Right lobe of liver (tissue), 6 donors: ENCODE results near the gene VARS2. TPM values are rescaled to one million over a fixed set of nuclear protein-coding genes. Genes with fewer than 3 reads are reported as not detected.
"Not testable (repeated sequence)": the region's sequence is repeated elsewhere in the genome, so short reads cannot be mapped to it uniquely, and the experiment has no call there.

ENCODE experiments used
- ATAC-seq, 4 donors: fragments of 200-7000 bp; cut with Tn5 transposase; one replicate each; pipeline ENCODE4 v1.9.1; 2020; ENCODE audit warnings: mild to moderate bottlenecking in 4 of 4, moderate library complexity in 4 of 4
- DNase-seq, 3 donors: peaks; one replicate each; pipeline ENCODE4 v3.0.0-alpha.2; 2020
- H3K27ac ChIP-seq, 3 donors: fragments of 200-600 bp; one replicate each; pipeline ENCODE4 v1.8.0; 2022
- H3K27me3 ChIP-seq, 2 donors: fragments of 200-600 bp; one replicate each; pipeline ENCODE4 v1.8.0; 2022
- H3K36me3 ChIP-seq, 4 donors: fragments of 200-600 bp; sonication (generic) in 1 of 4; one replicate each; pipeline versions ENCODE4 v1.5.1 to v1.8.0; 2017 to 2022; ENCODE audit warnings: control low read depth in 1 of 4
- H3K4me1 ChIP-seq, 4 donors: fragments of 200-600 bp; sonication (generic) in 1 of 4; one replicate each; pipeline versions ENCODE4 v1.5.1 to v1.8.0; 2017 to 2022; ENCODE audit warnings: control low read depth in 1 of 4
- H3K4me3 ChIP-seq, 3 donors: fragments of 200-600 bp; one replicate each; pipeline ENCODE4 v1.8.0; 2022
- H3K9me3 ChIP-seq, 4 donors: fragments of 200-600 bp; sonication (generic) in 1 of 4; one replicate each; pipeline versions ENCODE4 v1.5.1 to v1.8.0; 2017 to 2022; ENCODE audit warnings: control low read depth in 1 of 4
- POLR2A ChIP-seq: fragments of 450-650 bp; IDR thresholded peaks from one replicate; pipeline ENCODE4 v1.6.1; 2017; ENCODE audit warnings: antibody characterized with exemption, mild to moderate bottlenecking
- WGBS: methylation state at CpG from one replicate; pipeline ENCODE4 v1.1.6; 2018; ENCODE audit warnings: low coverage, low lambda C conversion rate; ENCODE audit not compliant: insufficient coverage; ENCODE audit errors: missing lambda C conversion rate; 5-methylcytosine and 5-hydroxymethylcytosine counted together
- intact Hi-C, 2 donors: fragments of 100-400 bp; cut with DNase I; formaldehyde crosslinking; loops; one replicate each; pipeline versions ENCODE4 v1.11.2 to v1.14.1; 2022
- total RNA-seq, 6 experiments: library from RNA; depleted of rRNA in 2 of 6; stranded (reverse); fragments of >200 nt in 2 of 6; fragmentation: NEBNext Ultra II Directional in 3 of 6; extraction: Animal tissue kit (Norgen Biotek cat#: 25700) in 3 of 6; gene quantifications; one replicate each; pipeline versions ENCODE4 v1.1.0 to v1.2.4, GENCODE V29; 2016 to 2023
- TF ChIP-seq, protein P1 (sequence below), 4 donors: fragments of 200-600 bp in 3 of 4; fragments of 450-650 bp in 1 of 4; IDR thresholded peaks; one replicate each; pipeline versions ENCODE4 v1.5.1 to v1.8.0; 2016 to 2022; ENCODE audit warnings: antibody characterized with exemption in 4 of 4, mild to moderate bottlenecking in 2 of 4
- donor health status: DM: no; HTN: yes; CAD: no.
- donor health status: DM: no; HTN: no; CAD: no.
- donor health status: DM: no; HTN: no; CAD: no.
- donor health status: DM: no; HTN: yes; CAD: no.
- donor health status: DM: no; HTN: yes; CAD: no.

VARS2 gene
- total RNA-seq, 6 experiments from 2014 or later, result 21.5 to 36.1 (median 25.9) TPM

GRCh38 chr6:30962716-30963115, 48.7 kb downstream of the VARS2 start:
- Histone ChIP-seq H3K4me3 (no peak overlapping the region), H3K27ac (no peak overlapping the region), H3K9me3 (no peaks in the 10 kb centered on the region), H3K36me3 (no peaks in the 10 kb centered on the region), H3K4me1 (peaks cover 0 to 12% (median 0%) of the 10 kb centered on the region in 4 donors), H3K27me3 (no peaks in the 10 kb centered on the region)
- no peak for ATAC-seq
- intact Hi-C loops, result no loop called here
- no peak for DNase-seq
- TF ChIP-seq POLR2A, result no peak
- TF ChIP-seq, protein P1, sequence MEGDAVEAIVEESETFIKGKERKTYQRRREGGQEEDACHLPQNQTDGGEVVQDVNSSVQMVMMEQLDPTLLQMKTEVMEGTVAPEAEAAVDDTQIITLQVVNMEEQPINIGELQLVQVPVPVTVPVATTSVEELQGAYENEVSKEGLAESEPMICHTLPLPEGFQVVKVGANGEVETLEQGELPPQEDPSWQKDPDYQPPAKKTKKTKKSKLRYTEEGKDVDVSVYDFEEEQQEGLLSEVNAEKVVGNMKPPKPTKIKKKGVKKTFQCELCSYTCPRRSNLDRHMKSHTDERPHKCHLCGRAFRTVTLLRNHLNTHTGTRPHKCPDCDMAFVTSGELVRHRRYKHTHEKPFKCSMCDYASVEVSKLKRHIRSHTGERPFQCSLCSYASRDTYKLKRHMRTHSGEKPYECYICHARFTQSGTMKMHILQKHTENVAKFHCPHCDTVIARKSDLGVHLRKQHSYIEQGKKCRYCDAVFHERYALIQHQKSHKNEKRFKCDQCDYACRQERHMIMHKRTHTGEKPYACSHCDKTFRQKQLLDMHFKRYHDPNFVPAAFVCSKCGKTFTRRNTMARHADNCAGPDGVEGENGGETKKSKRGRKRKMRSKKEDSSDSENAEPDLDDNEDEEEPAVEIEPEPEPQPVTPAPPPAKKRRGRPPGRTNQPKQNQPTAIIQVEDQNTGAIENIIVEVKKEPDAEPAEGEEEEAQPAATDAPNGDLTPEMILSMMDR (IDR thresholded peaks at IDR 0.05), result no peak

GRCh38 chr6:30963641-30964040, 49.6 kb downstream of the VARS2 start:
- no peaks in the 10 kb centered on the region for H3K36me3 ChIP-seq
- WGBS, result 47% methylated on average over 6 of the region's 6 CpGs
- intact Hi-C loops, result no loop called here
- no peak overlapping the region for H3K27ac ChIP-seq
- no peak overlapping the region for H3K4me3 ChIP-seq
- H3K9me3 ChIP-seq, result no peaks in the 10 kb centered on the region
- DNase-seq (no peak), ATAC-seq (peak in 1 of 4 donors; percentile 57)
- H3K27me3 ChIP-seq, result no peaks in the 10 kb centered on the region
- TF ChIP-seq, protein P1 (IDR thresholded peaks at IDR 0.05), result no peak
- no peak for TF ChIP-seq POLR2A
- H3K4me1 ChIP-seq, result peaks cover 0 to 12% (median 0%) of the 10 kb centered on the region in 4 donors

GRCh38 chr6:30964075-30964474, 50.0 kb downstream of the VARS2 start:
- intact Hi-C loops, result no loop called here
- Histone ChIP-seq H3K4me1 (peaks cover 0 to 12% (median 0%) of the 10 kb centered on the region in 4 donors), H3K9me3 (no peaks in the 10 kb centered on the region), H3K27ac (no peak overlapping the region), H3K4me3 (no peak overlapping the region), H3K27me3 (no peaks in the 10 kb centered on the region), H3K36me3 (no peaks in the 10 kb centered on the region)
- ATAC-seq (peak in 1 of 4 donors; percentile 13), DNase-seq (no peak)
- WGBS, result no CpG with 5 or more reads among the region's 4 CpGs
- TF ChIP-seq, protein P1 (IDR thresholded peaks at IDR 0.05), result no peak
- no peak for TF ChIP-seq POLR2A

- intact Hi-C loops, result no loop called here
- TF ChIP-seq, protein P1 (IDR thresholded peaks at IDR 0.05), result no peak
- TF ChIP-seq POLR2A, result no peak
- no peak for DNase-seq
- WGBS, result 88% methylated on average over 4 of the region's 5 CpGs
- no peaks in the 10 kb centered on the region for H3K36me3 ChIP-seq
- ATAC-seq, result peak in 1 of 4 donors; percentile 14
- no peak overlapping the region for H3K4me3 ChIP-seq
- H3K4me1 ChIP-seq, result peaks cover 0 to 12% (median 0%) of the 10 kb centered on the region in 4 donors
- no peaks in the 10 kb centered on the region for H3K27me3 ChIP-seq
- no peaks in the 10 kb centered on the region for H3K9me3 ChIP-seq
- no peak overlapping the region for H3K27ac ChIP-seq
These were observed 51.1 kb downstream of the VARS2 start for GRCh38 chr6:30965140-30965601.

- WGBS, result 58% methylated on average over 3 of the region's 3 CpGs
- no peak for ATAC-seq
- no peak for DNase-seq
- H3K27ac ChIP-seq, result no peak overlapping the region
- H3K36me3 ChIP-seq, result no peaks in the 10 kb centered on the region
- H3K4me1 ChIP-seq, result peaks cover 0 to 6% (median 0%) of the 10 kb centered on the region in 4 donors
- no peak for TF ChIP-seq POLR2A
- intact Hi-C loops, result no loop called here
- no peak overlapping the region for H3K4me3 ChIP-seq
- no peaks in the 10 kb centered on the region for H3K9me3 ChIP-seq
- H3K27me3 ChIP-seq, result no peaks in the 10 kb centered on the region
These were observed 52.1 kb downstream of the VARS2 start for GRCh38 chr6:30966154-30966553.

DNA sequence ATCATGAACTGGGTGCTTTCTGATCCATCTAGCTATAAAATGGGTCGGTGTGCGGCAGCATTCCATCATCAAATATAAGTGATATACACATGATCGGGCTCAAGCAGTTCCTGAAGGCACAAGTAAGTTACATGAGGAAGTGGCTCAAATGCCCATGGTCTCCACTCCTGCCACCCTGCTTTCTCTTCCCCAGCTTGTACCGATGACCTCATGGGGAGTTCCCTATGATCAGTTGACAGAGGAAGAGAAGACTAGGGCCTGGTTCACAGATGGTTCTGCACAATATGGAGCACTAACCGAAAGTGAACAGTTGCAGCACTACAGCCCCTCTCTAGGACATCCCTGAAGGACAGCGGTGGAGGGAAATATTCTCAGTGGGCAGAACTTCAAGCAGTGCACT, 55.1 kb downstream of the VARS2 start:
- WGBS, result 90% methylated on average over 2 of the region's 6 CpGs
- ATAC-seq, H3K4me3 ChIP-seq, H3K4me1 ChIP-seq, DNase-seq, H3K9me3 ChIP-seq, H3K27ac ChIP-seq, H3K27me3 ChIP-seq, H3K36me3 ChIP-seq, intact Hi-C loops: not testable (repeated sequence)
